ENCODE measurements around the gene MSL3B.

GRCh38 chr2:233817995-233818638 lies 50.1 kb downstream of the MSL3B start:
- TF ChIP-seq, protein P1, sequence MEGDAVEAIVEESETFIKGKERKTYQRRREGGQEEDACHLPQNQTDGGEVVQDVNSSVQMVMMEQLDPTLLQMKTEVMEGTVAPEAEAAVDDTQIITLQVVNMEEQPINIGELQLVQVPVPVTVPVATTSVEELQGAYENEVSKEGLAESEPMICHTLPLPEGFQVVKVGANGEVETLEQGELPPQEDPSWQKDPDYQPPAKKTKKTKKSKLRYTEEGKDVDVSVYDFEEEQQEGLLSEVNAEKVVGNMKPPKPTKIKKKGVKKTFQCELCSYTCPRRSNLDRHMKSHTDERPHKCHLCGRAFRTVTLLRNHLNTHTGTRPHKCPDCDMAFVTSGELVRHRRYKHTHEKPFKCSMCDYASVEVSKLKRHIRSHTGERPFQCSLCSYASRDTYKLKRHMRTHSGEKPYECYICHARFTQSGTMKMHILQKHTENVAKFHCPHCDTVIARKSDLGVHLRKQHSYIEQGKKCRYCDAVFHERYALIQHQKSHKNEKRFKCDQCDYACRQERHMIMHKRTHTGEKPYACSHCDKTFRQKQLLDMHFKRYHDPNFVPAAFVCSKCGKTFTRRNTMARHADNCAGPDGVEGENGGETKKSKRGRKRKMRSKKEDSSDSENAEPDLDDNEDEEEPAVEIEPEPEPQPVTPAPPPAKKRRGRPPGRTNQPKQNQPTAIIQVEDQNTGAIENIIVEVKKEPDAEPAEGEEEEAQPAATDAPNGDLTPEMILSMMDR (IDR thresholded peaks at IDR 0.05; ENCODE audit: insufficient read depth, low read length) = no peak
- TF ChIP-seq GABPA (IDR thresholded peaks at IDR 0.05; ENCODE audit: low read depth) = no peak
- no peak for TF ChIP-seq REST (IDR thresholded peaks at IDR 0.05; ENCODE audit: insufficient replicate concordance, low read depth)
- no peak for TF ChIP-seq POLR2AphosphoS5 (IDR thresholded peaks at IDR 0.05; ENCODE audit: low read depth)
- no peak for TF ChIP-seq SPI1 (IDR thresholded peaks at IDR 0.05; ENCODE audit: borderline replicate concordance, low read depth)
